ENCODE measurements around the gene ZNF341.

Gene ZNF341

DNA sequence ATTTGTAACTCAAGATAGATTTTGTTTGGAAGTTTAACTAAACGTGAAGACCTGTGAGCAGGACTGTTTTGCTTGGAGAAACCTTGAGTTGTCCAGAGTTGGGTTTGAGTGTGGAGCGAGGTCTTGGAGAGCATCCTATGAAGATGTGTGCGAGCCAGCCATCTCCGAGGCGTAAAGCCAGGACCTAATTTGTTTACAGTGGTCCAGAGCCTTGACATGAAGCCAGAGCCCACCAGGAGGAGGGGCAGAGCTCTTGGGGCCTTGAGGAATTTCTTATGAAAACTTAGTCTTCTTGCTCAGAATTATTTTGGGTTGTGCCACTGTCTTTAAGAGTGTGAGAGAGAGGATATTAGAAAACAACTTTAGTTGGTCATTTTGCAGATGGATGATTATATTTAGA lies 85.6 kb downstream of the ZNF341 start:
- Histone ChIP-seq H2AFZ (ENCODE audit: low read depth, low read length) (no peak overlapping the region), H3K36me3 (ENCODE audit: insufficient read depth, low read length) (peaks cover 24% of the 10 kb centered on the region), H3K9ac (ENCODE audit: low read depth, low read length) (no peak overlapping the region), H3K9me3 (ENCODE audit: insufficient read depth, low read length, severe bottlenecking) (no peaks in the 10 kb centered on the region), H3K4me3 (ENCODE audit: low read depth in 1 of 2, low read length in 2 of 2) (no peak overlapping the region), H3K27me3 (ENCODE audit: insufficient read depth, low read length, poor library complexity) (no peaks in the 10 kb centered on the region), H3K4me1 (ENCODE audit: insufficient read depth, low read length) (peaks cover 31% of the 10 kb centered on the region), H3K27ac (ENCODE audit: low read length) (no peak overlapping the region), H3K79me2 (ENCODE audit: insufficient read depth, low read length) (peaks cover 97% of the 10 kb centered on the region), H3K4me2 (ENCODE audit: insufficient read depth, low read length) (no peak overlapping the region), H4K20me1 (ENCODE audit: insufficient read depth, low read length) (peaks cover 76% of the 10 kb centered on the region)
- no peak for ATAC-seq (ENCODE audit: insufficient read depth, low read depth)
- TF ChIP-seq, protein P1, sequence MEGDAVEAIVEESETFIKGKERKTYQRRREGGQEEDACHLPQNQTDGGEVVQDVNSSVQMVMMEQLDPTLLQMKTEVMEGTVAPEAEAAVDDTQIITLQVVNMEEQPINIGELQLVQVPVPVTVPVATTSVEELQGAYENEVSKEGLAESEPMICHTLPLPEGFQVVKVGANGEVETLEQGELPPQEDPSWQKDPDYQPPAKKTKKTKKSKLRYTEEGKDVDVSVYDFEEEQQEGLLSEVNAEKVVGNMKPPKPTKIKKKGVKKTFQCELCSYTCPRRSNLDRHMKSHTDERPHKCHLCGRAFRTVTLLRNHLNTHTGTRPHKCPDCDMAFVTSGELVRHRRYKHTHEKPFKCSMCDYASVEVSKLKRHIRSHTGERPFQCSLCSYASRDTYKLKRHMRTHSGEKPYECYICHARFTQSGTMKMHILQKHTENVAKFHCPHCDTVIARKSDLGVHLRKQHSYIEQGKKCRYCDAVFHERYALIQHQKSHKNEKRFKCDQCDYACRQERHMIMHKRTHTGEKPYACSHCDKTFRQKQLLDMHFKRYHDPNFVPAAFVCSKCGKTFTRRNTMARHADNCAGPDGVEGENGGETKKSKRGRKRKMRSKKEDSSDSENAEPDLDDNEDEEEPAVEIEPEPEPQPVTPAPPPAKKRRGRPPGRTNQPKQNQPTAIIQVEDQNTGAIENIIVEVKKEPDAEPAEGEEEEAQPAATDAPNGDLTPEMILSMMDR (IDR thresholded peaks at IDR 0.05; ENCODE audit: borderline replicate concordance, extremely low read depth, low read length, poor library complexity, severe bottlenecking) = no peak
- no peak for TF ChIP-seq EZH2 (IDR thresholded peaks at IDR 0.05; ENCODE audit: borderline replicate concordance, low read depth, low read length, severe bottlenecking)
- DNase-seq = no peak

DNA sequence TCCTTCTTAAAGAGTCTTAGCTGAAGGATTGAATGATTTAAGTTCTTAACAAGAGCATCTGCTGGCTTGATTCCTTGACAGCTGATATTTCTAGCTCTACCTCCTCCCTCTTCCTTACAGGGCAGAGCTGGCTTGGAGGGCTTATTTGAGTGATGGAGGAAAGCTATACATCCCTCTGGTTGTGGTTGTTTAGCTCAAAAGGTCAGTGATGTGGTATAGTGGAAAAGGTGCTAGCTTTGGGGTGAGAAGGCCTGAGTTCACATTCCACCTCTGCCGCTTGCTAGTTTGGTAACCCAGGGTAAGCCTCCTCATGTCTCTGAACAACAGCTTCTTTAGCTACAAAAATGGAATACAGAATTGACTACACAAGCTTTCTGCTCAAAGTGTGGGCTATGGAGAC lies 87.7 kb downstream of the ZNF341 start:
- H3K9me3 ChIP-seq (ENCODE audit: insufficient read depth, low read length, severe bottlenecking) = no peaks in the 10 kb centered on the region
- no peak overlapping the region for H3K4me3 ChIP-seq (ENCODE audit: low read depth in 1 of 2, low read length in 2 of 2)
- ATAC-seq (ENCODE audit: insufficient read depth, low read depth) (no peak), DNase-seq (no peak)
- no peak overlapping the region for H2AFZ ChIP-seq (ENCODE audit: low read depth, low read length)
- H4K20me1 ChIP-seq (ENCODE audit: insufficient read depth, low read length) = peaks cover 75% of the 10 kb centered on the region
- peaks cover 96% of the 10 kb centered on the region for H3K79me2 ChIP-seq (ENCODE audit: insufficient read depth, low read length)
- no peaks in the 10 kb centered on the region for H3K27me3 ChIP-seq (ENCODE audit: insufficient read depth, low read length, poor library complexity)
- peaks cover 28% of the 10 kb centered on the region for H3K36me3 ChIP-seq (ENCODE audit: insufficient read depth, low read length)
- H3K9ac ChIP-seq (ENCODE audit: low read depth, low read length) = no peak overlapping the region
- H3K4me1 ChIP-seq (ENCODE audit: insufficient read depth, low read length) = peaks cover 12% of the 10 kb centered on the region
- H3K27ac ChIP-seq (ENCODE audit: low read length) = no peak overlapping the region
- H3K4me2 ChIP-seq (ENCODE audit: insufficient read depth, low read length) = no peak overlapping the region
- TF ChIP-seq EZH2 (IDR thresholded peaks at IDR 0.05; ENCODE audit: borderline replicate concordance, low read depth, low read length, severe bottlenecking) = no peak

DNA sequence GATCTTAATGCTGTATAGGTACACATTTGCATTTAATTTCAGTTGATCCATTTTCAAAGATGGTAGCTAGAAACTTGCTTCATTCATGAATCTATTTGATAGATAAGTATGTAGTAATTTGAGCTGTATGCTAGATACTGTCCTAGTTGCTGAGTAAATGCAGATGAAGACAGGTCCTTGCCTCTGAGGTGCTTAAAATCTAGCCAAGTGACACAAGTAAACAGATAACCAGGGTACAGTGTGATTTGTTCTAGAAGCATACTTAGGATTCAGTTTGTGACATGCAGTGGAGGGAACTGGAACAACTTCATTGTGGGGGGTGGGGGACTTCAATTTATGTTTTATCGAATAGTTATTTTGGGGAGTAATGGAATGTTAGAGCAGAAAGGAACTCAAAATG lies 88.6 kb downstream of the ZNF341 start:
- no peak overlapping the region for H3K4me2 ChIP-seq (ENCODE audit: insufficient read depth, low read length)
- TF ChIP-seq, protein P1 (IDR thresholded peaks at IDR 0.05; ENCODE audit: borderline replicate concordance, extremely low read depth, low read length, poor library complexity, severe bottlenecking) = no peak
- no peak for TF ChIP-seq EZH2 (IDR thresholded peaks at IDR 0.05; ENCODE audit: borderline replicate concordance, low read depth, low read length, severe bottlenecking)
- H3K9ac ChIP-seq (ENCODE audit: low read depth, low read length) = no peak overlapping the region
- peaks cover 96% of the 10 kb centered on the region for H3K79me2 ChIP-seq (ENCODE audit: insufficient read depth, low read length)
- H3K36me3 ChIP-seq (ENCODE audit: insufficient read depth, low read length) = peaks cover 18% of the 10 kb centered on the region
- H3K9me3 ChIP-seq (ENCODE audit: insufficient read depth, low read length, severe bottlenecking) = no peaks in the 10 kb centered on the region
- DNase-seq (no peak), ATAC-seq (ENCODE audit: insufficient read depth, low read depth) (no peak)
- no peaks in the 10 kb centered on the region for H3K27me3 ChIP-seq (ENCODE audit: insufficient read depth, low read length, poor library complexity)
- H2AFZ ChIP-seq (ENCODE audit: low read depth, low read length) = no peak overlapping the region
- peaks cover 4% of the 10 kb centered on the region for H3K4me1 ChIP-seq (ENCODE audit: insufficient read depth, low read length)
- H3K4me3 ChIP-seq (ENCODE audit: low read depth in 1 of 2, low read length in 2 of 2) = no peak overlapping the region
- H4K20me1 ChIP-seq (ENCODE audit: insufficient read depth, low read length) = peaks cover 76% of the 10 kb centered on the region
- no peak overlapping the region for H3K27ac ChIP-seq (ENCODE audit: low read length)

DNA sequence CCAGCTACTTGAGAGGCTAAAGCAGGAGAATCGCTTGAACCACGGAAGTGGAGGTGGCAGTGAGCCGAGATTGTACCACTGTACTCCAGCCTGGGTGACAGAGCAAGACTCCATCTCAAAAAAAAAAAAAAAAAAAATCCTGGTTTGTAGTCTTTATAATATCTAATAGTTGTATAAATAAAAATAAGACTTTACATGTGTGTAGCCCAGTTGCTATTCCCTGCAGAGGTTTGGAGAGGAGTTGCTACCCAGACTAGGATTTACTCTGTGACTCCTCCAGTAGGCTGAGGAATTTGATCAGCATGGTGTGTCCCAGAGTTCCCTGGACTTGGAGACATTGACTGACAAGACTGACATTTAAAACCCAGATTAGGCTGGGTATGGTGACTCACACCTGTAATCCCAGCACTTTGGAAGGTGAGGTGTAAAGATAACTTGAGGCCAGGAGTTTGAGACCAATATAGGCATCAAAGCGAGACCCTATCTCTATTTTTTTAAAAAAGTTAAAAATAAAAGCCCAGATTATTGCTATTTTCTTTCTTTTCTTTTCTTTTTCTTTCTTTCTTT lies 89.6 kb downstream of the ZNF341 start:
- Histone ChIP-seq H2AFZ (ENCODE audit: low read depth, low read length) (no peak overlapping the region), H4K20me1 (ENCODE audit: insufficient read depth, low read length) (peaks cover 76% of the 10 kb centered on the region), H3K79me2 (ENCODE audit: insufficient read depth, low read length) (peaks cover 96% of the 10 kb centered on the region), H3K4me2 (ENCODE audit: insufficient read depth, low read length) (no peak overlapping the region), H3K4me1 (ENCODE audit: insufficient read depth, low read length) (no peaks in the 10 kb centered on the region), H3K27me3 (ENCODE audit: insufficient read depth, low read length, poor library complexity) (no peaks in the 10 kb centered on the region), H3K36me3 (ENCODE audit: insufficient read depth, low read length) (peaks cover 11% of the 10 kb centered on the region; the same call in 1 of the 2 replicates), H3K4me3 (ENCODE audit: low read depth in 1 of 2, low read length in 2 of 2) (no peak overlapping the region), H3K9ac (ENCODE audit: low read depth, low read length) (no peak overlapping the region), H3K27ac (ENCODE audit: low read length) (no peak overlapping the region), H3K9me3 (ENCODE audit: insufficient read depth, low read length, severe bottlenecking) (no peaks in the 10 kb centered on the region)
- DNase-seq (no peak), ATAC-seq (ENCODE audit: insufficient read depth, low read depth) (no peak)
- no peak for TF ChIP-seq EZH2 (IDR thresholded peaks at IDR 0.05; ENCODE audit: borderline replicate concordance, low read depth, low read length, severe bottlenecking)
- TF ChIP-seq, protein P1 (IDR thresholded peaks at IDR 0.05; ENCODE audit: borderline replicate concordance, extremely low read depth, low read length, poor library complexity, severe bottlenecking) = no peak

Data from DND-41 (cell line).